GM18498 (cell line): Measurements from ENCODE around the gene GOLGA8N.
"Not testable (repeated sequence)": the region's sequence is repeated elsewhere in the genome, so short reads cannot be mapped to it uniquely, and the experiment has no call there.

Source experiments
- ATAC-seq: cut with Tn5 transposase; IDR thresholded peaks from one replicate; pipeline ENCODE4 v1.9.1; 2021; ENCODE audit warnings: mild to moderate bottlenecking, moderate library complexity; ENCODE audit not compliant: unreplicated experiment

The GOLGA8N gene

DNA sequence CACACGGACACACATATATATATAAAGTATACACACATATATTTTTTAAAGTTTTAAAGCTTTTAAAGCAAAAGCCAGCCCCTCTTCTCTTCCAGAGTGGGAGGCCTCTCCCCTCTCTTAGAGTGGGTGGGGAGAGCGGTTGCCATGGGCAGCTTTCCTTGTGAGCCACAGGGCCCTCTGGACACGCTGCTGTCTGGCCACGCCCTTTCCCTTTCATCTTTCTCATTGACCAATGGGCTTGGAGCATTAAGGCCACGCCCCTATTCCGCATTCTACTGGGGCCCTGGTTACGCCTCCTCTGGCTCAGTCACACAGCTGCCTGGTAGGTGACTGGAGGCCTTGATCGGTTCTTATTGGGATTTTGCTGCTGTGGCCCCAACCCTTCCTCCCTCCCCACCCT, at the start of gene GOLGA8N:
Gene GOLGA8N (plus strand): TSS at position 306 of the 400 bp plus-strand sequence.
- ATAC-seq: not testable (repeated sequence)

DNA sequence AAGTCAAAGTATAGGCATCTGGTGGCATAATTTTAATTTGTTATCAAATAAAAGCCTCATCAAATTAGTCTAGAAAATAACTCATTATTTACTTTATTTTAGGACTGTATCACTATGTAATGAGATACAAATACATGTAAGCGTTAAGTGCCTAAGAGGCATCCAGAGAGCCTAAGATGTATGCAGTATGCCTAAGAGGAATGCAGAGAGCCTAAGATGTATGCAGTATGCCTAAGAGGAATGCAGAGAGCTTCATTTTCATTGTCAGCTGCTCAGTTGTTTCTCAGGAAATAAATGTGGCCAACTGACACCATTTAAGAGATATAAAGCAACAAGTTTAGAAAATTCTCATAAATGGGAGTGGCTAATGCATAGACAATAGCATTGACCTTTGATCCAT, 49.8 kb upstream of the GOLGA8N start:
- ATAC-seq: not testable (repeated sequence)

DNA sequence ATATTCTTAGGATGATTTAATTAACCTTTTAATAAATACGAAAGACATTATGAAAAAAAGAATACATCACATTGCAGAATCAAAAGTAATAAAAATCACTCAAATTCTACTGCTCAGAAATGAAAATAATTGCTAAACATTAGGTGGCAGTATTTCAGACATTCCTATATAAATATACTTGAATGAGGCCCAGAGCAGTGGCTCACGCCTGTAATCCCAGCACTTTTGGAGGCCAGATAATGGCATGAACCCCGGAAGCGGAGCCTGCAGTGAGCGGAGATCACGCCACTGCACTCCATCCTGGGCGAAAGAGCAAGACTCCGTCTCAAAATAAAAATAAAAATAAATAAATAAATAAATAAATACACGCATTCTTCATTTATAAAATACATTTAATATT, 48.1 kb upstream of the GOLGA8N start:
- ATAC-seq: not testable (repeated sequence)

DNA sequence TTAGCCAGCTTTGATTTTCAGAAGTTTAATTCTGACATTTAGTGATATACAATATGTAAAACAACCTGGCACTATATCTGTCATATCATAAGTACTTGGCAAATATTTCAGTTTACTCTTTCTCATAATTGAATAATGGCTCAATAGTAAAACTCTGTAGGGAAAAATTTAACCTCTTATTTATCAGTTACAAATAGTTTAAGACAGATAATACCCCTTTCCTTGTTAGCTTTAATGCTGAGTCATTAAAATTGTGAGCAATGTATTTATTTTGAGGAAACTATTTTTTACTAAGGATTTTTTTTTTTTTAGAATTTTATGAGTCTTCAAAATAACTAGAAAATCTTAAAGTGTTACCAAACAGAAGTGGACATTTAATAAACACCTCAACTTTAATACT, 38.7 kb upstream of the GOLGA8N start:
- ATAC-seq: not testable (repeated sequence)

DNA sequence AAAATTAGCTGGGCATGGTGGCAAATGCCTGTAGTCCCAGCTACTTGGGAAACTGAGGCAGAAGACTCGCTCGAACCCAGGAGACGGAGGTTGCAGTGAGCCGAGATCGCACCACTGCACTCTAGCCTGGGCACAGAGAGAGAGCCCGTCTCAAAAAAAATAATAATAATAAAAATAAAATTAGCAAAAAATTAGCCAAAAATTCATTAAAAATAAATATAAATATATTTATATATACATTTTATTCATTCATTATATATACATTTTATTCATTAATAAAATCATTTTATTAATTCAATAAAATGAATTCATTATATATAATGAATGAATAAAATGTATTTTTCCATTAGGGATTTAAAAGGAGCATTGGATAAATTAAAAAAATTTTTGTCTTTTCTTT, 31.1 kb upstream of the GOLGA8N start:
- ATAC-seq: not testable (repeated sequence)

DNA sequence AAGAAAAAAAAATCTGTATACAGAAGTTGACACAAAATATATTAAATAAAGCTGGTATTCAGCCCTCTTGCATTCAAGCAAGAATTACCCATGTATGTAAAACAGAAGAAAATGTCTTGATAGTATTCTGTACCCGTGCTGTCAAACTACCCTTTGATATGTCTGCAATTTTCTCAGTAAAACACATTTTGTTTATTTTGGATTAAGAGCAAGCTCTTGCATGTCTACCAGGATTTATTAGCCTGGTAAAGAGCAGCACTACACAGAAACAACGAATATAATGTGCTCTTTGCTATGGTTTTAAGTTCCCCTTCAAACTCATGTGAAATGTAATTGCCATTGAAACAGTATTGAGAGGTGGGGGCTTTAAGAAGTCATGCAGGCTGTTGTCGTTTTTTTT, 24.3 kb upstream of the GOLGA8N start:
- ATAC-seq: not testable (repeated sequence)

DNA sequence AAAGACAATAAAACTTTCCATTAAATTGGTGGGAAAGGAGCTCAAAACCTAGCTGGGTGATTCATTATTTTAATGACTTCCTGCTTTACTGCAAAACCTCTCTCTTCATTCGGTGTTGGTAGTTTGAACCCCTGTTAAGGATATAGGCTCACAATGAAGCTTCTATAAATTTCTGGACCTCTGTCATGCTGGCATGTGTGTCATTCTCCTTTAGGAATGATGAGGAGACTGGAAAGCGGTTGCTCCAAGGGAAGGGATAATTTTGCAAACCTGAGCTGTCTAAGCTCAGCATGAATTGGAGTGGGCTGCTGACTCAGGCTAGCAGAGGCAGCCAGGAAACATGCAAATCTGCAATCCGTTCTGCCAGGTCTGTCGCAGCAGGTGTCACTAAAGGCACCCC, 14.8 kb upstream of the GOLGA8N start:
- ATAC-seq: not testable (repeated sequence)

DNA sequence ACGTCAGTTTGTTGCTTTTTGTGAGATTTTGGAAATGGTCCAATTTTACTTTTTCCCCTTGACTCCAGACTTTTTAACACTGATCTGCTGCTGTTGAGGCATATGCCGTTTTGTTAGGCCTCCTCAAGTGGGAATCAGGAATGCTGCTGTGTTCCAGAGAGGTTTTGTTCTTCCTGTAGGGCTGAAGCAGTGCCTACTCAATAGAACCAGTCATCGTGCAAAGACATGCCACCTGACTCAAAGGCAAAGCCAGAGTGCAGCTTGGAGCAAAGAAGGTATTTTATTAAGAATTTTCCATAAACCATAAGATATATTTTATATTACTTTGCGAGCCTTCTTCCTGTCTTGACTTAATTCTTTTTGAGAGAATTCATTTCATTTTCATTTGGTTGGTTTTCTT, 7.4 kb upstream of the GOLGA8N start:
- not testable (repeated sequence) for ATAC-seq

DNA sequence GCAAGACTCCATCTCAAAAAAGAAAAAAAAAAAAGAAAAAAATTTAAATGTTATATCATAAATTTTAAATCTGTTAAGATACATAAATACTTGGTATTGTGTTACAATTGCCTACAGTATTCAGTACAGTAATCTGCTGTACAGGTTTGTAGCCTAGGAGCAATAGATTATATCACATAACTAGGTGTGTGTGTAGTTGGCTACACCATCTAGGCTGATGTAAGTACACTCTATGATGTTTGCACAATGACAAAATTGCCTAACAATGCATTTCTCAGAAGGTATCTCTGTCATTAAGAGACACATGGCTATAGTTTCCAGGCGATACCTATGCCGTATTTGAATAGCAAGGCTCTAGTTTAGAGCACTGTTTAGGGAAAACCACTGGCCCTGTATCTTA, 16.3 kb downstream of the GOLGA8N start:
- not testable (repeated sequence) for ATAC-seq

DNA sequence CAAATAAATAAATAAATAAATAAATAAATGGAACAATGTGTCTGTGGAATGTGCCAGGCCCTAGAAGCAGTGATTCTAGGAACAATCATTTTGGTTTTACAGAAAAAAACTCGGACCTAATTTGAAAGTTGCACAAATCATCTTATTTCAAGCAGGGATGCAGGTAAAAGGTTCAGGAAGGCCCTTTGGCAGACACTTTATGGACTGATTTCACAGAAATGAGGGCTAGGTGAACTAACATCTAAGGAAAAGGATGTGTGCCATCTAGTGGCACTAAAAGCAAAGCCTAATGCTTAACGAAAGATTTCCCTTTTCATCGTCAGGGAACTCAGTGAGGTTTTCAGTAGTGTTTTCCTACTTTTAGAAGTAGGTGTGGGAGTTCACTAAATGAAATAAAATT, 17.5 kb downstream of the GOLGA8N start:
- ATAC-seq: not testable (repeated sequence)

DNA sequence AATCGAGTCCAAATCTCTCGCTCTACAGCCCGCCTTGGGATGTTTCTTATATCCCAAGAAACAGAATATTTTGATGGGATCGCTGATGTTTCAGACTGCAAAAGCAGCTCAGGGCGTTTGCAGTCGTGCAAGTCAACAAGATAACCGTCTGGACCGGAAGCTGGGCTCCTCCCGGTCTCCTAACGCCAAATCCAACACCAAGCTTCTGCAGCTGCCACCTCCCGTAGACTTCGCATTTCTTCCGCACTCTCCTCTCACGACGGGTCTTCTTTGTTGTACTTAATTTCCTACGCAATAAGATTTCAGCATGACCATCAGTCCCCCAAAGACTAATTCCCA, 21.4 kb downstream of the GOLGA8N start:
- peak; percentile 34 for ATAC-seq

DNA sequence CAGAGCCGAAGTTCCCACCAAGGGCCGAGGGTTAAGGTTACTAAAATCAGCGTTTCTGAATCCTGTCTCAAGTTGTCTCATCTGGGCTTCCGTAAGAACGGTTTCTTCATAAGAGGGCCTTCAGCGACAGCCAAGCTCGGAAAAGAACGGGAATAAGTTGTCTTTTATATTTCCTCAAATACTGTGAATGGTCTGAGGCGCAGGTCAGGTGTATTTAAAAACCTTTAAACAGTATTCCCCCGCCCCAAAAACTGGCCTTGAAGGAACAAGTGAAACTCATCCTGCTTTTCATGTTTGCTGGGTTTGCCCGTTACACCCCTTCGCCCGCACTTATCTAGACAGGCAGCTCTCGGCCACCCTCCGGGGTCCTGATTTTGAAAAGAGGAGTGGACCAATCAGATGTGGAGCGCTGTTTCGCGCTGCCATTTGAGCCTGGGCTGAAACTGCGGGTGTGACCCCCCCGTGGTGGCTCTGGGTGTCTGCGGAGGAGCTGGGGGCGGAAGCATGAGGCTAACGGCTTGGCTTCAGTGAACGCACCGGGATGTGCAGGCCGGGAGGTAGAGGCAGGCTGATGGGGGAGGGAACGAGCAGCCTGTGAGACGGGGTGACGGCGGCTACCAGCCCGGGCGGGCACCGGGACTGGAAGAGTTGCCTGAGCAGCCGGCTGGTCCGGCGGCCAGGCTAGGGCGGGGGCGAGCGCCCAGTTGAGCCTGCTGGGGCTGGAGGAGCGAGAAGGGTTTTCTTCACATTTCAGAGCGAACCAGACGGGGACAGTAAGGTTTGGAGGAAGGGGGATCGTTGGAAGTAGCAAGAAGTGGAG, 22.0 kb downstream of the GOLGA8N start, which contains the start of gene ARHGAP11A:
Gene ARHGAP11A (plus strand): TSS at position 454 of the 820 bp plus-strand sequence. CDS start 708 bp downstream, outside the sequence.
- peak; percentile 78 for ATAC-seq

DNA sequence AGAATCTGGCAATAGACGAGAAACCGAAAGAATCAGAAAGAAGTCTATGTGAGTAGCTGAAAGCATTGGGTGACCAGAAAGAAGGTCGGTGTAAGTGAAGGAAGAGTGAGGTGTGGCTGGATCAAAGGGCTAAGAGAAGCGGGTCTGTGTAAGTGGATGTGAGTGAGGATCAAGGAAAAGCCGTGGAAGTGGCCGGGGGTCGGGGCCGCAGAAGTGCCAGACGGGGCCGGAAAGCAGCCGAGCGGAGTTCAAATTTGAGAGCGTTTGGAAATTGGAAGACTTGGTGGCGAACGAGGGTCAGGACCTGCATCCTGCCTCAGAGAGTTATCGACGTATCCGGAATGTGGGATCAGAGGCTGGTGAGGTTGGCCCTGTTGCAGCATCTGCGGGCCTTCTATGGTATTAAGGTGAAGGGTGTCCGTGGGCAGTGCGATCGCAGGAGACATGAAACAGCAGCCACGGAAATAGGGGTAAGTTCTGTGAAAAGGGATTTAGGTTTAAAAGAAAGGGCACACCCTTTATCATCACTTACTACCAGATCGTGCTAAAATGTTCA, 22.7 kb downstream of the GOLGA8N start:
- ATAC-seq: peak; percentile 21

DNA sequence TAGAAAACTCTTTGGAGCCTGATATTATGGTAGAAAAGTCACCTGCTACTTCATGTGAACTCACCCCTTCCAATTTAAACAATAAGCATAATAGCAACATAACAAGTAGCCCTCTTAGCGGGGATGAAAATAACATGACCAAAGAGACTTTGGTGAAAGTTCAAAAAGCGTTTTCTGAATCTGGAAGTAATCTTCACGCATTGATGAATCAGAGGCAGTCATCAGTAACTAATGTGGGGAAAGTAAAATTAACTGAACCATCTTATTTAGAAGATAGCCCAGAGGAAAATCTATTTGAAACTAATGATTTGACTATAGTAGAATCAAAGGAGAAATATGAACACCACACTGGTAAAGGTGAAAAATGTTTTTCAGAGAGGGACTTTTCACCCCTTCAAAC, 43.2 kb downstream of the GOLGA8N start:
- no peak for ATAC-seq

DNA sequence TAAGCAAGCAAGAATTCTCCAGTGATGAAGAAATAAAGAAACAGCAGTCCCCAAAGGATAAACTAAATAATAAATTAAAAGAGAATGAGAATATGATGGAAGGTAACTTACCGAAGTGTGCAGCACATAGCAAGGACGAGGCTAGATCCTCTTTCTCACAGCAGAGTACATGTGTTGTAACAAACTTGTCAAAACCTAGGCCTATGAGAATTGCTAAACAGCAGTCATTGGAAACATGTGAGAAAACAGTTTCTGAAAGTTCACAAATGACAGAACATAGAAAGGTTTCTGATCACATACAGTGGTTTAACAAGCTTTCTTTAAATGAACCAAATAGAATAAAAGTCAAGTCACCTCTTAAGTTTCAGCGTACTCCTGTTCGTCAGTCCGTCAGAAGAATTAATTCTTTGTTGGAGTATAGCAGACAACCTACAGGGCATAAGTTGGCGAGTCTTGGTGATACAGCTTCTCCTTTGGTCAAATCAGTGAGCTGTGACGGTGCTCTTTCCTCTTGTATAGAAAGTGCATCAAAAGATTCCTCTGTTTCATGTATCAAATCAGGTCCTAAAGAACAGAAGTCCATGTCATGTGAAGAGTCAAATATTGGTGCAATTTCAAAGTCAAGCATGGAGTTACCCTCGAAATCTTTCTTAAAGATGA, 43.8 kb downstream of the GOLGA8N start:
- peak; percentile 69 for ATAC-seq

DNA sequence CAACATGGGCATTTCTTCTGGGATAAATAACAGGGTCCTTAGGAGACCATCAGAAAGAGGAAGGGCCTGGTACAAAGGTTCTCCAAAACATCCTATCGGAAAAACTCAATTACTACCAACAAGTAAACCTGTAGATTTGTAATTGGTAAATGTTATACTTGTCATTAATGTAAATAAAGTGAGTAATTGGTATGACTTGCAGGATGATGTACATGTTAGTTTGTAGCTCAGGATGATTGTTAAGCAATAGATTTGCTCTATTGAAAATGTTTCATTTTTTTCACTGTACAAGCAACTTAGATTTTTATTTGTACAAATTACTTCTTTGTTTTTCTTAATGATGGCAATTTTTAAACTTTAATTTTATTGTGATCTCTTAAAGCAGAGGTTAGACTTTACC, 44.4 kb downstream of the GOLGA8N start:
- ATAC-seq: no peak

DNA sequence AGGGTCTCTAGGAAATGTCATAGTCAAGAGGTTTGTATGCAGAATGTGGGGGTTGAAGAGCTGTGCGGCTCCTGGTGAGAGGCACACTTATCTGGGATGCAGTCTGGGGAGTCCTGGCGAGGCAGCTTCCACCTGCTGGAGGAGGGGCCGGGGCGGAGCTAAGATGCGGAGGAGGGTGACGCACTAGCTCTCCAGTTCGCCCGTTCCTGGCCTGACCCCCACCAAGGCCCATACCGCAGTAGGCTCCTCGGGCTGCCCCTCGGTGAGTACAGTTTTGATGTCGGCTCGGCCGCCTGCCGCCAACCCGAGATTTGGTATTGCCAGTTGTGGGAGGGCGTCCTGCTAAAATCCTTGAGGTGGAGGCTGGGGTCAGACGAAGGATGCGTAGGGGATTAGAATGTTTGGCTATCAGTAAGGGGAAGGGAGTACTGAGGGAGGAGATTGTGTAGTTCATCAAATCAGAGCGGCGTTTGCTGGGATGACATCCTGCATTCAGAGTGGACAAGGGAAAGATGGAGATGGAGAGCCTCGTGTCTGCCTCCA, 48.3 kb downstream of the GOLGA8N start, which contains the start of gene SCG5:
Gene SCG5 (plus strand): TSS at position 194 of the 543 bp plus-strand sequence. CDS start 1,883 bp downstream, outside the sequence.
- ATAC-seq: no peak

DNA sequence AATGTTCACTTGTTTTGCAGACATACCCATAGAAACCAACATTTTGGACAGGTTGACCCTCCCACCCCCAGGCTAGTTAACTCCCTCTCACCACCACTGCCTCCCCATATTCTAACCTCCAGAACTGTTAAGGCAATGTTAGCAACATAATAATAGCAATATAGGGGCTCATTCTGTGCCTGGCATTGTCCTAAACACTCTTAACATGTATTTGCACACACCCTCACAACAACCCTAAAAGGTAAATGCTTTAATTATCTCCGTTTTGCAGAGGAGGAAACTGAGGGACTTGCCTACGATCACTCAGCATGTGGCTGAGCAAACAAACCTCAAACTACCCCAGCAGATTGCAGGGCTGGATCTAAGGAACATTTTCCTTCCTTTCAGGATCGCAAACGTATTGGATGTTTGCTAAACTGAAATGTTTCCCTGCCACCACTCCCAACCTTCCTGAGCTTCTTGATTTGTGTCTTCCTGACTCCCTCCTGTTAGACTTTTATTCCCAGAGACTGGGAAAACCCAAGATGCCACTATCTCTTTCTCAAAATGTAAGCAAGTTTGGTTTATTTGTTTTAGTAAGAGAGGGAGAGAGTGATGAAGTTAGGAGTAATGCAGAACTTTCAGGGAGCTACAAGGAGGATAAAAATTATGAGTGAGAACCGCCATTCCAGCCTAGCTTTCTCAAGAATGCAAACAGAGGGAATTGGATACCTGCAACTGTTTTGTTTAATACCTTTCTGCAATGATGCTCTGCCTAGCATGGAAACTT, 49.6 kb downstream of the GOLGA8N start:
- ATAC-seq: no peak

DNA sequence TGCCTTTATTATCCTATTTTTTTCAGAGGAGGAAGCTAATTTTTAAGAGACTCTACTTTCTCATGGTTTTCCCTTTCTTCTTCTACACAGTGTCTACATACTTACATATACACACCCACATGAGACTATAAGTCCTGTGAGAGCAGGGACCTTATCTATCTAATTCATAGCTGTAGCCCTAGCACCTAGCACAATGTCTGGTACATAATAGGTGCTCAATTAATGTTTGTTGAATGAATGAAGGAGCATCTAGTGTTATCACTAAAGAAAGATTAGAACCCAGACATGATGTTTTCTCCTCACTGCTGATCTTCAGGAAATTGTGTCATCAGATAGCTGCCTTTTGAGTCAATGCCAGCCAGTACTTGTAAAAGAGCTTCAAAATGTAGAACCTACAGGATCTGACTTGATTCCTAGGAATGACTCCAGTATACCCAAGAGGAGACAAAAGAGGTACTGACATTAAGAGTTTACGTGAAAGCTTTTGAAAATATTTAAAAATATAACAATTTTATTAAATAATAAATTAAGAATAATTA, 50.7 kb downstream of the GOLGA8N start:
- no peak for ATAC-seq

DNA sequence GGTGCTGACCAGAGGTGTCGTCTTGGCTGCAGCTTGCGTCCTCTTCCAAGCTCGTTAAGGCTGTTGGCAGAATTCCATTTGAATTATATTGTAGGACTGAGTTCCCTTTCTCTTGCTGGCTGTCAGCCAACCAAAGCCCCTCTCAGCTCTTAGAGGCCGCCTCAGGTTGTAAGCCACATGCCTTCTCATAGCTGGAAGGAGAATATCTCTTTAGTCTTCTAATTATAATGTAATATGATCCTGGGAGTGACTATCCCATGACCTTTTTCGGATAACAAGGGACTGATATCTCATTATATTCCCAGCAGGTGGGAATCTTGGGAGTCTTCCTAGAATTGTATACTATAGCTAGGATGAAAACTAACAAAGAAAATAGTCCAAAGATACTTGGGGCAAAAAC, 53.0 kb downstream of the GOLGA8N start:
- ATAC-seq: no peak
